Choroid plexus epithelial cell (primary cell): Measurements from ENCODE around the gene LMX1A.
A peak's percentile ranks its signal among the peaks of the same experiment; 100 is the strongest.

Experiments
- DNase-seq: peaks from one replicate; pipeline ENCODE4 v3.0.0-alpha.2; 2010; ENCODE audit warnings: low read depth
- H3K4me3 ChIP-seq: 2 replicates; pipeline ENCODE4 v1.5.1; 2011; ENCODE audit warnings: low read depth, mild to moderate bottlenecking, control low read depth, low read length, moderate library complexity
- TF ChIP-seq, protein P1 (sequence below): conservative IDR thresholded peaks from 2 replicates; pipeline ENCODE4 v1.5.1; 2011; ENCODE audit warnings: low read depth, mild to moderate bottlenecking, control low read depth, inconsistent platforms, low read length, moderate library complexity

LMX1A gene

DNA sequence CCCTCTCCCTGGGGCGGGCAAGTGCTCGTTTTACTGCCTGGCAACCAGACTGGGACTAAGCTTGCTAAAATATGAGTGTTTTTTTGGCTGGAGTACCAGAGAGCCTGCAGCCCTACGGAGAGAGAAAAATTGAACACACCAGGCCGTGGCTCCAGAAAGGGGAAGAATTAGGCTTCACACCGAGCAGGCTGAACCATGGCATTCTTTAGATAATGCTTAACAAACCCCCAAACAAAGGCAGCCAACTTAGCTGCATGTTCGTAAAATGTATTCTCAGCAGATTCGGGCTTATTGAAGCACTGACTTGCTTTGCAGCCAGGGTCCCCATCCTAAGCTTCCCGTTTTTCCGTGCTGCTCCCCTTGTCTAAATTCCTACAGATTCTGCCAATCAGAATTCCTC, 76.6 kb downstream of the LMX1A start:
- no peak overlapping the region for H3K4me3 ChIP-seq
- TF ChIP-seq, protein P1, sequence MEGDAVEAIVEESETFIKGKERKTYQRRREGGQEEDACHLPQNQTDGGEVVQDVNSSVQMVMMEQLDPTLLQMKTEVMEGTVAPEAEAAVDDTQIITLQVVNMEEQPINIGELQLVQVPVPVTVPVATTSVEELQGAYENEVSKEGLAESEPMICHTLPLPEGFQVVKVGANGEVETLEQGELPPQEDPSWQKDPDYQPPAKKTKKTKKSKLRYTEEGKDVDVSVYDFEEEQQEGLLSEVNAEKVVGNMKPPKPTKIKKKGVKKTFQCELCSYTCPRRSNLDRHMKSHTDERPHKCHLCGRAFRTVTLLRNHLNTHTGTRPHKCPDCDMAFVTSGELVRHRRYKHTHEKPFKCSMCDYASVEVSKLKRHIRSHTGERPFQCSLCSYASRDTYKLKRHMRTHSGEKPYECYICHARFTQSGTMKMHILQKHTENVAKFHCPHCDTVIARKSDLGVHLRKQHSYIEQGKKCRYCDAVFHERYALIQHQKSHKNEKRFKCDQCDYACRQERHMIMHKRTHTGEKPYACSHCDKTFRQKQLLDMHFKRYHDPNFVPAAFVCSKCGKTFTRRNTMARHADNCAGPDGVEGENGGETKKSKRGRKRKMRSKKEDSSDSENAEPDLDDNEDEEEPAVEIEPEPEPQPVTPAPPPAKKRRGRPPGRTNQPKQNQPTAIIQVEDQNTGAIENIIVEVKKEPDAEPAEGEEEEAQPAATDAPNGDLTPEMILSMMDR, result no peak
- no peak for DNase-seq

DNA sequence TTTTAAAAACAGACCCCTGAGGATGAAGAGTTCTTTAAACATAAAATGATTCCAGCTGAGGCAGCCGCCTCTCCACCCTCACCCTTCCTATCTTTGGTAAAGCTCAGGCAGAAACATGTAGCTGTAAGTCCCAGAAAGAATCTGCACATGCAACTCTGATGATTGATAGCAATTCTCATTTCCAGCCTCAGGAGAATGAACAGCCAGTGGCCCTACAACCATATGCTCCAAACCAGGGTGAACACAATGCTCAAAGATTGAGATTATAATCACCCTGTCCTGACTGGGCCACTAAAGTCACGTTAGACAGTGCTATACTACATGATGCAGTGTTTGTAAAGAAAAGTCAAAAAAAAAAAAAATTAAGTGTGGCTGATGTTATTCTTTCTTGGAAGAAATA, 80.2 kb downstream of the LMX1A start:
- TF ChIP-seq, protein P1, result no peak
- H3K4me3 ChIP-seq, result no peak overlapping the region
- no peak for DNase-seq

DNA sequence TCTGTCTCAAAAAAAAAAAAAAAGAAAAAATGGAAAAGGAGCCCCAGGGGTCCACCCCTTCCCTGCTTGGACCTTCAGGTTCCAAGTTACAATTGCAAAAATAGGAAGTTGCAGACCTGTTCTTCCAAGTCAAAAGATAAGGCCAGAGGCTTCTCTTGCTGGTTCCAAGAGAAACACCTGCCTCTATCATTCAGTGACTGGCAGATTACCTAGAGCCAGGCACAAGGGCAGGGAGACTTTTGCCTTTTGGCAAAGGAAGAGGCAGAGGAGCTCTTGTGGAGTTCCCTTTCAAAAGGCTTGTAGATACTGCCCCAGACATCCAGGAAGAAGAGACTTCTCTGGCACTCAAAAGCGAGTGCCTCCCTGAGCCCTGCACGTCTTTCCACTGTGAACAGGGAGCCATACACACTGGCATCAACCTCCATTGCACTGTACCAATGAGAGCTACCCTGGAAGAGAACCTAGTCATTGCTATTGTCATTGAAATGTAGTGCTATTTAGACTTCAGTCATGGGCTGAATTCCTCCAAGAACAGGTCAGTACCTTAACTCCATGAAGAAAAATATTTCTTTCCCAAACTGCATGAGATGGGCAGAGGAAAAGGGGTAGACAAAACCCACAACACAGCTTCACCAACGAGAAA, 91.2 kb downstream of the LMX1A start:
- DNase-seq, result no peak
- TF ChIP-seq, protein P1, result no peak
- H3K4me3 ChIP-seq, result no peak overlapping the region

DNA sequence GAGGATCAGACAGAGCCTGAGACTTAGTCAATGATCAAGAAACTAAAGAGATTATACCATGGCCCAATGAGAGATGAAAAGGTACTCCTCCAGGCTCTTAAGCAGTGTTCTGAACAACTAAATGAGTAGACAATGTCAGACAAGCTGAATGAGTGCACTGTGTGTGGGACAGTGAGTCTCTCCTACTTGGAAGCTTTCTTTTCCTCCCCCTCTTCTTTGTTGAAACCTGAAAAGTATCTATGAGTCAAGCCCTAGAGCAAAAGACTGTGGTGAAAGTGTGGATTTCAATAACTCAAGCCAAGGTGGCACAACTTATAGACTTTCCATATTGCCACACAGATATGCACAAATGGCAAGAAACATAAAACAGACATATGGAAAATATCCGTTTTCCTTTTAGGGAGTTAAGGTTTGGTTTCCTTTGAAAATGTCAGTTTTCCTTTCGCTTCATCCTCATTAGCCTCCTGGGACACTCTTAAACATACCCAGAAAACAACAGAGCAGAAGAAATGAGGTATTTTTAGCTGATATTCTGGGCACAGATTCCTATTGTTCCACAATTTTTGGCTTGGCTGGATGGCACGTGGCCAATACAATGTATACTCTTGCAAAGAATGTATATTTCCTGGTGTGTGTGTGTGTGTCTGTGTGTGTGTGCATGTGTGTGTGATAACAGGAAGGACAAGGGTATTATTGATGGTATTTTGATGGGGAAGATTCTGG, 96.6 kb downstream of the LMX1A start:
- H3K4me3 ChIP-seq, result no peak overlapping the region
- TF ChIP-seq, protein P1, result no peak
- no peak for DNase-seq

DNA sequence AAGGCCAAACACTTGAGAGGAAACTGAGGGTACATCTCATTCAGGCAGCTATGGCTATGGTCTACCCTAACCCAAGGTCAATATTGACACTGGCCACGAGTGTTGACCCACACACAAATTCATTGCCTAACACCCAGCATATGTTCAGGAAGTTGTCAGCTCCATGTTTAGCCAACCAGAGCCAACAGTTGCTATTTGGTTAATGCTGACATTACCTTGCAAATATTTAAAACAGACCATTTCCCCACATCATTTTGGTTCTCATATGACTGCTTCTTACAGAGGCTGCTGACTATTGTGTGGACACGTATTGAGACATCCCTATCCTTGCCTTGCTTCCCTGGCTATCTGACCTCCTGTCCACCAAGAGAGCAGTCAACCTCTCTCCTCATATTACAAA, 97.3 kb downstream of the LMX1A start:
- TF ChIP-seq, protein P1, result no peak
- no peak for DNase-seq
- no peak overlapping the region for H3K4me3 ChIP-seq

DNA sequence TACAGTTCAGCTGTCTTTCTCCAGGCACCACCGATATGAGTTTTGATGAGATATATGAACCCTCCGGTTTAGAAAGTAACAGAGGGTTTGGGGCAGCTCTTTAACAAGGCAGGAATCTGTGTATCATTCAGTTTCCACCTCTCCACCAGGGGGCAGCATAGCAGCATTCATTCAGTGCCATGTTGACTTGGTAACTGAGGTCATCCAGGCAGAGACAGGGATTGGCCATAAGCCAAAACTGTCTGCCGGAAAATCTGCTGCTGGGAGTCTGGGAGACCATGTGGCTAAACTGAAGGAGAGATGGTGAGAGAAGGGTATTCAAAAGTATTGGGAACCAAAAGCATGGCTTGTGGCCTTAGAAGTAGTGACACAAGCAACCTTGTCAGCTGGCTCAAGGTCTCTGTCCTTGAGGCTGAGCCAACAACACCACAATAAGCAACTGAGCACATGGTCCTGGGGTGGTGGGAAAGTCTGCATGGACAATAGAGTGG, 98.5 kb downstream of the LMX1A start:
- TF ChIP-seq, protein P1, result peak; percentile 53

More for the DNA sequence above, 98.5 kb downstream of the LMX1A start:
- no peak overlapping the region for H3K4me3 ChIP-seq
- peak; percentile 38 for DNase-seq
